IMR-90 (cell line): ENCODE results near the gene TRIM73. TPM values are rescaled to one million over a fixed set of nuclear protein-coding genes. Genes with fewer than 3 reads are reported as not detected.
"Not testable (repeated sequence)": the region's sequence is repeated elsewhere in the genome, so short reads cannot be mapped to it uniquely, and the experiment has no call there.

Source experiments
- ATAC-seq: fragments of 200-7000 bp; cut with Tn5 transposase; 2 replicates; pipeline ENCODE4 v1.9.1; 2020; ENCODE audit warnings: low read depth, mild to moderate bottlenecking, moderate library complexity
- BruUV-seq: library from RNA; stranded (reverse); fragments of 400-500 nt; replicated peaks from 2 replicates; lab custom pipeline; 2021; lab: Mats Ljungman, UMichigan
- CTCF ChIA-PET: fragments of 300-600 bp; formaldehyde crosslinking; extraction: SDS; loops from one replicate; lab custom pipeline; 2021; ENCODE audit warnings: antibody characterized with exemption; lab: Yijun Ruan, JAX
- POLR2A ChIA-PET: fragments of 300-600 bp; sonication (Branson Sonifier 250); formaldehyde crosslinking; loops from one replicate; lab custom pipeline; 2022; ENCODE audit warnings: antibody characterized with exemption; ENCODE audit not compliant: unreplicated experiment; lab: Charles Lee
- DNase-seq: peaks from one replicate; pipeline ENCODE4 v3.0.0; 2013
- H2AFZ ChIP-seq: replicated peaks from 2 replicates; pipeline ENCODE3; 2013; ENCODE audit warnings: low read length, mild to moderate bottlenecking; ENCODE audit not compliant: poor library complexity
- H2AK5ac ChIP-seq: 2 replicates; pipeline ENCODE4 v1.6.1; 2013; ENCODE audit warnings: low read depth, low read length, inconsistent platforms
- H2AK9ac ChIP-seq: replicated peaks from 2 replicates; pipeline ENCODE3; 2013; ENCODE audit warnings: mild to moderate bottlenecking, low read depth, low read length, moderate library complexity; ENCODE audit not compliant: poor library complexity
- H2BK120ac ChIP-seq: 2 replicates; pipeline ENCODE4 v1.6.1; 2013; ENCODE audit warnings: low read depth, low read length, inconsistent platforms
- H2BK15ac ChIP-seq: 3 replicates; pipeline ENCODE4 v1.6.1; 2013; ENCODE audit warnings: low read depth, low read length, inconsistent platforms
- H2BK20ac ChIP-seq: 2 replicates; pipeline ENCODE4 v1.6.1; 2013; ENCODE audit warnings: low read depth, mild to moderate bottlenecking, inconsistent platforms, low read length, moderate library complexity
- H2BK5ac ChIP-seq: 2 replicates; pipeline ENCODE4 v1.6.1; 2013; ENCODE audit warnings: mild to moderate bottlenecking, low read depth, low read length, inconsistent platforms; ENCODE audit not compliant: poor library complexity, severe bottlenecking
- H3K14ac ChIP-seq: replicated peaks from 2 replicates; pipeline ENCODE4 v1.6.1; 2013; ENCODE audit warnings: low read depth, low read length, inconsistent platforms
- H3K18ac ChIP-seq: 2 replicates; pipeline ENCODE4 v1.6.1; 2013; ENCODE audit warnings: low read depth, low read length, control low read depth
- H3K23ac ChIP-seq: 2 replicates; pipeline ENCODE4 v1.6.1; 2013; ENCODE audit warnings: low read depth, low read length, inconsistent platforms
- H3K27ac ChIP-seq: 2 replicates; pipeline ENCODE4 v1.5.1; 2013; ENCODE audit warnings: mild to moderate bottlenecking, control low read depth, low read length; ENCODE audit not compliant: insufficient read depth
- H3K27me3 ChIP-seq: 2 replicates; pipeline ENCODE4 v1.6.1; 2013; ENCODE audit warnings: low read length; ENCODE audit not compliant: control insufficient read depth, insufficient read depth
- H3K36me3 ChIP-seq: 2 replicates; pipeline ENCODE4 v1.6.1; 2013; ENCODE audit warnings: low read length, mixed read lengths; ENCODE audit not compliant: control insufficient read depth, insufficient read depth
- H3K4ac ChIP-seq: 2 replicates; pipeline ENCODE4 v1.6.1; 2013; ENCODE audit warnings: low read depth, low read length, inconsistent platforms
- H3K4me1 ChIP-seq: 2 replicates; pipeline ENCODE4 v1.6.1; 2013; ENCODE audit warnings: low read length, mixed read lengths; ENCODE audit not compliant: control insufficient read depth, insufficient read depth
- H3K4me2 ChIP-seq: 2 replicates; pipeline ENCODE4 v1.6.1; 2013; ENCODE audit warnings: low read depth, mild to moderate bottlenecking, control low read depth, low read length, moderate library complexity
- H3K4me3 ChIP-seq: 2 replicates; pipeline ENCODE4 v1.5.1; 2013; ENCODE audit warnings: low read depth, mild to moderate bottlenecking, control low read depth, low read length, moderate library complexity; ENCODE audit not compliant: insufficient read depth
- H3K56ac ChIP-seq: 2 replicates; pipeline ENCODE4 v1.6.1; 2013; ENCODE audit warnings: low read length, inconsistent platforms; ENCODE audit not compliant: insufficient read depth; ENCODE audit errors: extremely low read depth
- H3K79me1 ChIP-seq, 2 experiments: 2 replicates each; pipeline ENCODE4 v1.6.1; 2013; ENCODE audit warnings: low read length in 2 of 2, inconsistent platforms in 1 of 2, low read depth in 1 of 2
- H3K9ac ChIP-seq: 2 replicates; pipeline ENCODE4 v1.6.1; 2013; ENCODE audit warnings: low read depth, low read length, control low read depth
- H3K9me1 ChIP-seq: 2 replicates; pipeline ENCODE4 v1.6.1; 2013; ENCODE audit warnings: low read length, inconsistent platforms; ENCODE audit not compliant: insufficient read depth
- H3K9me3 ChIP-seq: 2 replicates; pipeline ENCODE4 v1.6.1; 2013; ENCODE audit warnings: low read length; ENCODE audit not compliant: control insufficient read depth, insufficient read depth
- H4K20me1 ChIP-seq: 2 replicates; pipeline ENCODE4 v1.6.1; 2013; ENCODE audit warnings: low read length, inconsistent platforms; ENCODE audit not compliant: insufficient read depth
- H4K5ac ChIP-seq: 2 replicates; pipeline ENCODE4 v1.6.1; 2013; ENCODE audit warnings: mild to moderate bottlenecking, low read depth, low read length, control low read depth
- H4K8ac ChIP-seq, 2 experiments: 2 replicates each; pipeline ENCODE4 v1.6.1; 2013; ENCODE audit warnings: low read depth in 2 of 2, low read length in 2 of 2, control low read depth in 1 of 2, inconsistent platforms in 1 of 2
- H4K91ac ChIP-seq: 2 replicates; pipeline ENCODE4 v1.6.1; 2013; ENCODE audit warnings: low read depth, low read length, inconsistent platforms; ENCODE audit not compliant: insufficient read depth
- CTCF ChIP-seq: conservative IDR thresholded peaks from 2 replicates; pipeline ENCODE4 v1.5.1; 2012; ENCODE audit warnings: mild to moderate bottlenecking, low read depth, low read length, improper control_type of control experiment
- RAD21 ChIP-seq: IDR thresholded peaks from 2 replicates; pipeline ENCODE4 v1.6.1; 2012; ENCODE audit warnings: low read length, improper control_type of control experiment
- SMC3 ChIP-seq: fragments of 150-350 bp; IDR thresholded peaks from 2 replicates; pipeline ENCODE4 v1.6.1; 2016; ENCODE audit warnings: low read depth, mild to moderate bottlenecking, antibody characterized with exemption, low read length, moderate library complexity
- WGBS, 2 experiments: methylation state at CpG; one replicate each; pipeline versions ENCODE4 v1.1.5 to v1.1.7; 2013; ENCODE audit warnings: missing lambda C conversion rate in 2 of 2; ENCODE audit not compliant: insufficient read length in 1 of 2; ENCODE audit errors: extremely low coverage in 2 of 2; 5-methylcytosine and 5-hydroxymethylcytosine counted together
- dilution Hi-C: fragments of 300-500 bp; cut with HindIII; formaldehyde crosslinking; loops from one replicate; pipeline ENCODE4 v1.14.3; 2018; ENCODE audit warnings: low sequenced_read_pairs; ENCODE audit not compliant: unreplicated experiment
- in situ Hi-C: fragments of 300-500 bp; cut with MboI; formaldehyde crosslinking; loops from 3 replicates; pipeline ENCODE4 v1.14.3; 2019; ENCODE audit warnings: low sequenced_read_pairs, inconsistent platforms, mixed read lengths
- intact Hi-C: fragments of 100-400 bp; cut with micrococcal nuclease; formaldehyde crosslinking; loops from 2 replicates; pipeline ENCODE4 v1.10.0; 2022
- microRNA-seq, 2 experiments: library from miRNA; stranded (forward) in 1 of 2; unstranded in 1 of 2; fragments of 10-50 nt in 1 of 2; fragments of <30 nt in 1 of 2; gene quantifications in 1 of 2; microRNA quantifications in 1 of 2; one replicate each; pipeline versions ENCODE3 to v1.1.0; 2013 to 2020; ENCODE audit not compliant: insufficient read depth in 1 of 2, insufficient read length in 1 of 2, unreplicated experiment in 1 of 2
- polyA plus RNA-seq, 3 experiments: library from polyadenylated mRNA; depleted of rRNA; stranded (reverse); fragments of >200 nt; gene quantifications; 2 replicates each; pipeline ENCODE4 v1.2.3, GENCODE V29; 2012; ENCODE audit warnings: low replicate concordance in 1 of 3
- small RNA-seq, 5 experiments: library from RNA; depleted of rRNA; stranded (forward); fragments of <200 nt; gene quantifications; one replicate each; pipeline ENCODE3, GENCODE V24; 2012
- total RNA-seq: library from RNA; depleted of rRNA; stranded (reverse); fragments of >200 nt; gene quantifications from 2 replicates; pipeline ENCODE4 v1.2.3, GENCODE V29; 2012; rRNA removed

Gene TRIM73
- total and polyA plus RNA-seq, 2 of the 4 experiments (the other 2 are of a cell fraction) = 0.18 to 0.84 TPM

GRCh38 chr7:75452494-75452955, 57.1 kb downstream of the TRIM73 start:
- H3K23ac ChIP-seq, H3K9me3 ChIP-seq, H2BK5ac ChIP-seq, H2AK5ac ChIP-seq, BruUV-seq, H3K9me1 ChIP-seq, H2BK20ac ChIP-seq, H3K79me1 ChIP-seq, H3K4me2 ChIP-seq, H4K5ac ChIP-seq, H2AK9ac ChIP-seq, H3K14ac ChIP-seq, H3K27ac ChIP-seq, H4K91ac ChIP-seq, in situ Hi-C loops, H3K4ac ChIP-seq, POLR2A ChIA-PET, H3K9ac ChIP-seq, DNase-seq, H2AFZ ChIP-seq, CTCF ChIA-PET, H2BK120ac ChIP-seq, intact Hi-C loops, H3K4me3 ChIP-seq, H3K4me1 ChIP-seq, H2BK15ac ChIP-seq, H4K20me1 ChIP-seq, H4K8ac ChIP-seq, H3K18ac ChIP-seq, H3K27me3 ChIP-seq, dilution Hi-C loops, H3K36me3 ChIP-seq, H3K56ac ChIP-seq: not testable (repeated sequence)
- TF ChIP-seq SMC3 (peak; percentile 18; the same call in 1 of the 2 replicates), RAD21 (peak; percentile 24; the same call in 1 of the 2 replicates), CTCF (peak; percentile 28)
- WGBS, 2 experiments = no CpG with 5 or more reads among the region's 4 CpGs
- peak; percentile 90 for ATAC-seq

Small RNA genes within 50 kb of the gene (microRNA-seq; reads per million reads assigned to microRNA genes)
- gene RF00019 (ENCODE audit: insufficient read depth, insufficient read length) = not detected

Small RNA genes within 50 kb of the gene (small RNA-seq; reads per million reads assigned to genes)
- 0 reads per million in 5 experiments for gene RF00019

Other genes starting within 250 kb of the TRIM73 start
- gene POM121C, start 90.7 kb downstream of the TRIM73 start, total RNA-seq = 6.1 and 7.8 TPM in 2 replicates
- gene POM121C, start 90.7 kb downstream of the TRIM73 start, polyA plus RNA-seq (2012; rRNA removed) = 18.3 and 20.4 TPM in 2 replicates
- not detected in 2 replicates for gene SPDYE5, start 96.7 kb downstream of the TRIM73 start, total RNA-seq
- not detected in 2 replicates for gene SPDYE5, start 96.7 kb downstream of the TRIM73 start, polyA plus RNA-seq (2012; rRNA removed)